Tibial artery (tissue), 4 donors: ENCODE measurements around the gene MST1.
"Not testable (repeated sequence)": the region's sequence is repeated elsewhere in the genome, so short reads cannot be mapped to it uniquely, and the experiment has no call there.

Experiments
- DNase-seq, 2 donors: peaks; one replicate each; pipeline ENCODE4 v3.0.0-alpha.2; 2019
- H3K27ac ChIP-seq, 2 donors: fragments of 200-600 bp; sonication (generic) in 1 of 2; 1 replicate in 1 of 2; 2 replicates in 1 of 2; pipeline ENCODE4 v1.5.1; 2018 to 2019; ENCODE audit warnings: mild to moderate bottlenecking in 1 of 2
- H3K27me3 ChIP-seq, 2 donors: fragments of 200-600 bp; sonication (generic) in 1 of 2; one replicate each; pipeline versions ENCODE4 v1.5.1 to v1.6.0; 2016 to 2019
- H3K36me3 ChIP-seq, 3 donors: fragments of 200-600 bp; sonication (generic) in 2 of 3; one replicate each; pipeline ENCODE4 v1.5.1; 2016 to 2019; ENCODE audit warnings: mild to moderate bottlenecking in 2 of 3
- H3K4me1 ChIP-seq, 4 donors: fragments of 200-600 bp; sonication (generic) in 2 of 4; 1 replicate in 3 of 4; 2 replicates in 1 of 4; pipeline ENCODE4 v1.5.1; 2016 to 2019
- H3K4me3 ChIP-seq, 2 donors: fragments of 200-600 bp; sonication (generic) in 1 of 2; 1 replicate in 1 of 2; 2 replicates in 1 of 2; pipeline ENCODE4 v1.5.1; 2018 to 2019; ENCODE audit warnings: mild to moderate bottlenecking in 2 of 2
- H3K9me3 ChIP-seq, 3 donors: fragments of 200-600 bp; sonication (generic) in 1 of 3; one replicate each; pipeline ENCODE4 v1.5.1; 2016 to 2019
- CTCF ChIP-seq, 2 experiments: fragments of 200-600 bp in 1 of 2; fragments of 450-650 bp in 1 of 2; IDR thresholded peaks; one replicate each; pipeline ENCODE4 v1.5.1; 2017 to 2019; ENCODE audit warnings: antibody characterized with exemption in 2 of 2, mild to moderate bottlenecking in 1 of 2, moderate library complexity in 1 of 2
- intact Hi-C: fragments of 100-400 bp; cut with DNase I; formaldehyde crosslinking; loops from one replicate; pipeline ENCODE4 v1.15.0; 2023; ENCODE audit warnings: low total_unique reads

The MST1 gene

GRCh38 chr3:49685103-49685502 is 4.2 kb downstream of the MST1 start:
- Histone ChIP-seq H3K36me3 (peaks cover 33 to 47% (median 40%) of the 10 kb centered on the region in 3 donors), H3K4me1 (peaks cover 0 to 29% (median 18%) of the 10 kb centered on the region in 4 donors)
- DNase-seq, H3K9me3 ChIP-seq, intact Hi-C loops, H3K27ac ChIP-seq, H3K4me3 ChIP-seq, H3K27me3 ChIP-seq: not testable (repeated sequence)

GRCh38 chr3:49684453-49684852 is 4.8 kb downstream of the MST1 start:
- H3K27ac ChIP-seq, H3K9me3 ChIP-seq, H3K4me3 ChIP-seq, intact Hi-C loops, DNase-seq, H3K27me3 ChIP-seq: not testable (repeated sequence)
- H3K36me3 ChIP-seq: peaks cover 39 to 54% (median 46%) of the 10 kb centered on the region in 3 donors
- H3K4me1 ChIP-seq: peaks cover 0 to 26% (median 15%) of the 10 kb centered on the region in 4 donors

GRCh38 chr3:49683162-49683561 is 6.1 kb downstream of the MST1 start:
- H3K36me3 ChIP-seq: peaks cover 52 to 67% (median 59%) of the 10 kb centered on the region in 3 donors

GRCh38 chr3:49681543-49681942 is 7.7 kb downstream of the MST1 start:
- Histone ChIP-seq H3K36me3 (peaks cover 67 to 83% (median 75%) of the 10 kb centered on the region in 3 donors), H3K9me3 (no peaks in the 10 kb centered on the region), H3K4me1 (peaks cover 0 to 9% (median 4%) of the 10 kb centered on the region in 4 donors), H3K4me3 (no peak overlapping the region), H3K27ac (no peak overlapping the region), H3K27me3 (no peaks in the 10 kb centered on the region)
- intact Hi-C loops: no loop called here
- TF ChIP-seq CTCF (IDR thresholded peaks at IDR 0.05): no peak
- no peak for DNase-seq

More at GRCh38 chr3:49683162-49683561, 6.1 kb downstream of the MST1 start:
- peaks cover 0 to 16% (median 9%) of the 10 kb centered on the region in 4 donors for H3K4me1 ChIP-seq
- no peak overlapping the region for H3K27ac ChIP-seq
- no peaks in the 10 kb centered on the region for H3K27me3 ChIP-seq
- no peak for TF ChIP-seq CTCF (IDR thresholded peaks at IDR 0.05)
- H3K9me3 ChIP-seq: no peaks in the 10 kb centered on the region
- DNase-seq: no peak
- intact Hi-C loops: no loop called here
- no peak overlapping the region for H3K4me3 ChIP-seq

GRCh38 chr3:49681232-49681522 is 8.1 kb downstream of the MST1 start:
- no peaks in the 10 kb centered on the region for H3K9me3 ChIP-seq
- intact Hi-C loops: no loop called here
- no peak overlapping the region for H3K4me3 ChIP-seq
- no peak for TF ChIP-seq CTCF (IDR thresholded peaks at IDR 0.05)
- no peaks in the 10 kb centered on the region for H3K27me3 ChIP-seq
- no peak overlapping the region for H3K27ac ChIP-seq
- H3K4me1 ChIP-seq: peaks cover 0 to 6% (median 2%) of the 10 kb centered on the region in 4 donors
- no peak for DNase-seq
- H3K36me3 ChIP-seq: peaks cover 71 to 87% (median 79%) of the 10 kb centered on the region in 3 donors

- no peak overlapping the region for H3K4me3 ChIP-seq
- no peaks in the 10 kb centered on the region for H3K9me3 ChIP-seq
- no peak for DNase-seq
- intact Hi-C loops: no loop called here
- no peak for TF ChIP-seq CTCF (IDR thresholded peaks at IDR 0.05)
- H3K27me3 ChIP-seq: no peaks in the 10 kb centered on the region
- peaks cover 75 to 92% (median 83%) of the 10 kb centered on the region in 3 donors for H3K36me3 ChIP-seq
- no peak overlapping the region for H3K27ac ChIP-seq
- peaks cover 0 to 3% (median 0%) of the 10 kb centered on the region in 4 donors for H3K4me1 ChIP-seq
These were observed 8.6 kb downstream of the MST1 start for GRCh38 chr3:49680493-49681231.
